Bronchial epithelial cell (primary cell): ENCODE measurements around the gene COASY. TPM values are rescaled to one million over a fixed set of nuclear protein-coding genes. Genes with fewer than 3 reads are reported as not detected.

Experiments
- DNase-seq: peaks from one replicate; pipeline ENCODE4 v3.0.0-alpha.2; 2010; ENCODE audit warnings: low read depth
- FAIRE-seq: peaks from 2 replicates; lab custom pipeline; 2011; peaks lifted over from hg19 to GRCh38; lab: Jason Lieb, UNC
- H3K27me3 ChIP-seq: 2 replicates; pipeline ENCODE4 v1.5.1; 2011; ENCODE audit warnings: low read length; ENCODE audit not compliant: control insufficient read depth, insufficient read depth
- H3K36me3 ChIP-seq: 2 replicates; pipeline ENCODE4 v1.5.1; 2011; ENCODE audit warnings: low read length; ENCODE audit not compliant: control insufficient read depth, insufficient read depth
- H3K4me3 ChIP-seq: 2 replicates; pipeline ENCODE4 v1.5.1; 2011; ENCODE audit warnings: mild to moderate bottlenecking, low read depth, low read length, control low read depth
- total RNA-seq: library from RNA; depleted of rRNA; stranded (reverse); fragments of >200 nt; gene quantifications from 2 replicates; pipeline ENCODE4 v1.2.1, GENCODE V29; 2014
- TF ChIP-seq, protein P1 (sequence below): IDR thresholded peaks from 2 replicates; pipeline ENCODE4 v1.5.1; 2011; ENCODE audit warnings: mild to moderate bottlenecking, moderate library complexity, low read length, control low read depth, inconsistent platforms; ENCODE audit not compliant: insufficient read depth, severe bottlenecking

Gene COASY
- total RNA-seq, 1 donor from 2014 or later, result 9.0 TPM

- FAIRE-seq (no peak), DNase-seq (no peak)
- Histone ChIP-seq H3K36me3 (peaks cover 26% of the 10 kb centered on the region), H3K27me3 (no peaks in the 10 kb centered on the region), H3K4me3 (peak overlapping the region; percentile 95)
- TF ChIP-seq, protein P1, sequence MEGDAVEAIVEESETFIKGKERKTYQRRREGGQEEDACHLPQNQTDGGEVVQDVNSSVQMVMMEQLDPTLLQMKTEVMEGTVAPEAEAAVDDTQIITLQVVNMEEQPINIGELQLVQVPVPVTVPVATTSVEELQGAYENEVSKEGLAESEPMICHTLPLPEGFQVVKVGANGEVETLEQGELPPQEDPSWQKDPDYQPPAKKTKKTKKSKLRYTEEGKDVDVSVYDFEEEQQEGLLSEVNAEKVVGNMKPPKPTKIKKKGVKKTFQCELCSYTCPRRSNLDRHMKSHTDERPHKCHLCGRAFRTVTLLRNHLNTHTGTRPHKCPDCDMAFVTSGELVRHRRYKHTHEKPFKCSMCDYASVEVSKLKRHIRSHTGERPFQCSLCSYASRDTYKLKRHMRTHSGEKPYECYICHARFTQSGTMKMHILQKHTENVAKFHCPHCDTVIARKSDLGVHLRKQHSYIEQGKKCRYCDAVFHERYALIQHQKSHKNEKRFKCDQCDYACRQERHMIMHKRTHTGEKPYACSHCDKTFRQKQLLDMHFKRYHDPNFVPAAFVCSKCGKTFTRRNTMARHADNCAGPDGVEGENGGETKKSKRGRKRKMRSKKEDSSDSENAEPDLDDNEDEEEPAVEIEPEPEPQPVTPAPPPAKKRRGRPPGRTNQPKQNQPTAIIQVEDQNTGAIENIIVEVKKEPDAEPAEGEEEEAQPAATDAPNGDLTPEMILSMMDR, result no peak
Observed at GRCh38 chr17:42562388-42563142, 617 bp downstream of the COASY start.

DNA sequence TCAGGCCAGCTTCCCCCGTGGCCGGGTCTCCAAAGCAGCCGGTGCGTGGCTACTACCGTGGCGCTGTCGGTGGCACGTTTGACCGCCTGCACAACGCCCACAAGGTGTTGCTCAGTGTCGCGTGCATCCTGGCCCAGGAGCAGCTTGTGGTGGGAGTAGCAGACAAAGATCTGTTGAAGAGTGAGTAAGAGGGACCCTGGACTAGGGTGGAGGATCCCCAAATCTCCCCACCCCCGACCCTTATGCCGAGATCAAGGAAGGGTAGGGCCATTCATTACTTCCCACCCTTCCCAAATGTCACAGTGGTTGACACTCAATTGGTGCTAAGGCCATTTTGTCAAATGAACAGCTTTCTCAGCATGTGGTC, 1.2 kb downstream of the COASY start:
- Histone ChIP-seq H3K4me3 (peak overlapping the region; percentile 95), H3K27me3 (no peaks in the 10 kb centered on the region), H3K36me3 (peaks cover 26% of the 10 kb centered on the region)
- FAIRE-seq, result no peak
- DNase-seq, result no peak
- TF ChIP-seq, protein P1, result no peak

- Histone ChIP-seq H3K4me3 (peak overlapping the region; percentile 95), H3K27me3 (no peaks in the 10 kb centered on the region), H3K36me3 (peaks cover 29% of the 10 kb centered on the region)
- DNase-seq, result peak; percentile 33
- TF ChIP-seq, protein P1, result no peak
- no peak for FAIRE-seq
Observed at GRCh38 chr17:42563543-42563942, 1.6 kb downstream of the COASY start.

- H3K4me3 ChIP-seq, result no peak overlapping the region
- TF ChIP-seq, protein P1, result no peak
- FAIRE-seq, result no peak
- no peak for DNase-seq
- H3K36me3 ChIP-seq, result peaks cover 33% of the 10 kb centered on the region
- no peaks in the 10 kb centered on the region for H3K27me3 ChIP-seq
Observed at GRCh38 chr17:42563950-42564349, 2.0 kb downstream of the COASY start.

GRCh38 chr17:42564815-42565522, 3.0 kb downstream of the COASY start:
- FAIRE-seq (no peak), DNase-seq (no peak)
- no peaks in the 10 kb centered on the region for H3K27me3 ChIP-seq
- H3K4me3 ChIP-seq, result no peak overlapping the region
- peaks cover 41% of the 10 kb centered on the region for H3K36me3 ChIP-seq
- TF ChIP-seq, protein P1, result no peak
